Ishikawa (cell line): ENCODE results near the gene ZMYND10.

ENCODE experiments used
- CEBPB ChIP-seq: IDR thresholded peaks from 2 replicates; pipeline ENCODE4 v1.6.1; 2012
- EP300 ChIP-seq: IDR thresholded peaks from 2 replicates; pipeline ENCODE4 v1.6.1; 2012; ENCODE audit warnings: borderline replicate concordance
- NFIC ChIP-seq: IDR thresholded peaks from 2 replicates; pipeline ENCODE4 v1.6.1; 2012
- TAF1 ChIP-seq: IDR thresholded peaks from 2 replicates; pipeline ENCODE4 v1.6.1; 2012; ENCODE audit warnings: low read depth, mild to moderate bottlenecking

DNA sequence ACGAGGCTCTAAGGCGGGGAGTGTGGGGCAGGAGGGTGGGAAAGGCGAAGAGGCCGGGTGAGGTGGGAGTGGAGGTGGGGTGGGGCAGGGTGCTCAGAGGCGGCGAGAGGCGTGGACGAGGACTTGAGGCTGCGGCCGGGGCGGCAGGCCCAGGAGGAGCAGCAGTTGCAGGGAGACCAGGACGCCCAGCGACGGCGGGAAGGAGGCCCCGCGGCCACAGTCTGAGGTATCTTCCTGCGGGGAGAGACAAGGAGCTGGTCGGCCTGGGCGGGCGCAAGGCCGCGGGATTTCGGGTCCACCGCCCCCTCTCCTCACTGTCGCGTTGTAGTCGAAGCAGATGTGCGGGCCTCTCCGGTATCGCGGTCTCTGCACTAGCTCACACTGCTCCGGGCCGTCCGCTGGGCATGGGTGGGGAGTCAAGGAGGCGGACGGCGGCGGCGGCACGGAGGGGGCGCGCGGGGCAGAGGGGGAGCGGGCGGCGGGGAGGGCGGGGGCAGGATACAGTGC, 19.1 kb upstream of the ZMYND10 start:
- TF ChIP-seq CEBPB = no peak
- no peak for TF ChIP-seq TAF1
- TF ChIP-seq NFIC = no peak
- TF ChIP-seq EP300 = no peak
